IMR-90 (cell line): ENCODE measurements around the gene KLF11.

Experiments used
- BHLHE40 ChIP-seq: fragments of 150-350 bp; IDR thresholded peaks from 2 replicates; pipeline ENCODE4 v1.6.1; 2016; ENCODE audit warnings: mild to moderate bottlenecking, low read depth, low read length
- MAFK ChIP-seq: IDR thresholded peaks from 2 replicates; pipeline ENCODE4 v1.6.1; 2012; ENCODE audit warnings: low read depth, low read length, improper control_type of control experiment
- MXI1 ChIP-seq: IDR thresholded peaks from 2 replicates; pipeline ENCODE4 v1.6.1; 2012; ENCODE audit warnings: low read depth, mild to moderate bottlenecking, low read length, moderate library complexity, borderline replicate concordance
- POLR2A ChIP-seq: IDR thresholded peaks from 2 replicates; pipeline ENCODE4 v1.6.1; 2012; ENCODE audit warnings: mild to moderate bottlenecking, low read depth, low read length
- RAD21 ChIP-seq: IDR thresholded peaks from 2 replicates; pipeline ENCODE4 v1.6.1; 2012; ENCODE audit warnings: low read length, improper control_type of control experiment
- RFX5 ChIP-seq: IDR thresholded peaks from 2 replicates; pipeline ENCODE4 v1.8.0; 2012; ENCODE audit warnings: low read depth, mild to moderate bottlenecking, low read length, moderate library complexity
- SMC3 ChIP-seq: fragments of 150-350 bp; IDR thresholded peaks from 2 replicates; pipeline ENCODE4 v1.6.1; 2016; ENCODE audit warnings: low read depth, mild to moderate bottlenecking, antibody characterized with exemption, low read length, moderate library complexity
- TF ChIP-seq, protein P1 (sequence below): conservative IDR thresholded peaks from 2 replicates; pipeline ENCODE4 v1.5.1; 2012; ENCODE audit warnings: mild to moderate bottlenecking, low read depth, low read length, improper control_type of control experiment
- TF ChIP-seq, protein P2 (sequence below): fragments of 150-350 bp; IDR thresholded peaks from 2 replicates; pipeline ENCODE4 v1.6.1; 2017; ENCODE audit warnings: mild to moderate bottlenecking, antibody characterized with exemption, low read length, low read depth

GRCh38 chr2:10052216-10052615 lies 8.9 kb downstream of the KLF11 start:
- TF ChIP-seq POLR2A (no peak), BHLHE40 (no peak), MAFK (no peak), RFX5 (no peak), MXI1 (no peak), RAD21 (no peak), SMC3 (no peak)
- TF ChIP-seq, protein P1, sequence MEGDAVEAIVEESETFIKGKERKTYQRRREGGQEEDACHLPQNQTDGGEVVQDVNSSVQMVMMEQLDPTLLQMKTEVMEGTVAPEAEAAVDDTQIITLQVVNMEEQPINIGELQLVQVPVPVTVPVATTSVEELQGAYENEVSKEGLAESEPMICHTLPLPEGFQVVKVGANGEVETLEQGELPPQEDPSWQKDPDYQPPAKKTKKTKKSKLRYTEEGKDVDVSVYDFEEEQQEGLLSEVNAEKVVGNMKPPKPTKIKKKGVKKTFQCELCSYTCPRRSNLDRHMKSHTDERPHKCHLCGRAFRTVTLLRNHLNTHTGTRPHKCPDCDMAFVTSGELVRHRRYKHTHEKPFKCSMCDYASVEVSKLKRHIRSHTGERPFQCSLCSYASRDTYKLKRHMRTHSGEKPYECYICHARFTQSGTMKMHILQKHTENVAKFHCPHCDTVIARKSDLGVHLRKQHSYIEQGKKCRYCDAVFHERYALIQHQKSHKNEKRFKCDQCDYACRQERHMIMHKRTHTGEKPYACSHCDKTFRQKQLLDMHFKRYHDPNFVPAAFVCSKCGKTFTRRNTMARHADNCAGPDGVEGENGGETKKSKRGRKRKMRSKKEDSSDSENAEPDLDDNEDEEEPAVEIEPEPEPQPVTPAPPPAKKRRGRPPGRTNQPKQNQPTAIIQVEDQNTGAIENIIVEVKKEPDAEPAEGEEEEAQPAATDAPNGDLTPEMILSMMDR, result no peak
- TF ChIP-seq, protein P2, sequence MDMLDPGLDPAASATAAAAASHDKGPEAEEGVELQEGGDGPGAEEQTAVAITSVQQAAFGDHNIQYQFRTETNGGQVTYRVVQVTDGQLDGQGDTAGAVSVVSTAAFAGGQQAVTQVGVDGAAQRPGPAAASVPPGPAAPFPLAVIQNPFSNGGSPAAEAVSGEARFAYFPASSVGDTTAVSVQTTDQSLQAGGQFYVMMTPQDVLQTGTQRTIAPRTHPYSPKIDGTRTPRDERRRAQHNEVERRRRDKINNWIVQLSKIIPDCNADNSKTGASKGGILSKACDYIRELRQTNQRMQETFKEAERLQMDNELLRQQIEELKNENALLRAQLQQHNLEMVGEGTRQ, result no peak
